D721Med (cell line): Measurements from ENCODE around the gene CDH4.

Experiments used
- DNase-seq: peaks from one replicate; pipeline ENCODE4 v3.0.0; 2011; ENCODE audit warnings: low spot score; ENCODE audit not compliant: insufficient read length
- FAIRE-seq: peaks from 2 replicates; lab custom pipeline; 2011; peaks lifted over from hg19 to GRCh38; lab: Jason Lieb, UNC
- CTCF ChIP-seq: IDR thresholded peaks from 2 replicates; pipeline ENCODE4 v1.5.1; 2012; ENCODE audit warnings: mild to moderate bottlenecking, control low read depth; ENCODE audit not compliant: insufficient read depth; ENCODE audit errors: missing control alignments

CDH4 gene

GRCh38 chr20:61896058-61896961 is 644.2 kb downstream of the CDH4 start:
- peak; percentile 63 for DNase-seq
- FAIRE-seq = no peak
- peak; percentile 63 for TF ChIP-seq CTCF

DNA sequence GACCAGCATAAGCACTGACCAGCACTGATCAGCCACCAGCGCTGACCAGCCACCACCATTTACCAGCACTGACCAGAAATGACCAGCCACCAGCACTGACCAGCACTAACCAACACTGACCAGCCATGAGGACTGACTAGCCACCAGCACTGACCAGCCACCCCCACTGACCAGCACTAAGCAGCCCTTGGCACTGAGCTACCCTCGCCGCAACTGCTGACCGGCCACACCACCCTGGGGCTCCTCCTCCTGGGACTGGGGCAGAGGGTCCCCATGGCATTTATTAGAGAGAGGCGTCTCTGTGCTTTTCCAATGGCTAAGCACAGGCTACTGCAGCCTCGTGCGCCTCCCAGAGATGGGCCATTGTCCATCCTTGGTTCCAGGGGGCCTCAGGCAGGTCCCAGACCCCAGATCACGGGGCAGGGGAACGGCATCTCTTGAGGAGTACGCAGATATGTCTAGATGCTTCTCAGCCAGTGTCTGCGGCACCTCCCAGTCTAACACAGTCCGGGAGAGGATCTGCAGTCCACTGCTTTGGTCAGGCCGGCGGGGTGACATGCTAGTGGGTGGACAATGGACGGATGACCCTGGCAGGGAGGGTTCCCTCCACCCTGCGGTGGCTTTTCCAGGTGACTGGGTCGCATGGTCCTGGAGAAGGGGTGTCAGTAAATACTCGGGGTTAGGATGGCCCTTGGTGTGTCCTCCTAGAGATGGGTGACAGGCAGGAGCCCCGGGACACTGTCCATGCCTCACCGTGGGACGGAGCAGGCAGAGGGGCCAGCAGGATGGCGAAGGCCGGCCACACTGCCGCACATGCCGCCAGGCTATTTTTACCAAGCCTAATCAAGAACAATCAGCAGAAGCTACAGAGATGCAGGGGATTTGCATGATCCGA is 645.6 kb downstream of the CDH4 start:
- TF ChIP-seq CTCF = no peak
- DNase-seq (no peak), FAIRE-seq (no peak)

- no peak for TF ChIP-seq CTCF
- no peak for FAIRE-seq
- DNase-seq = no peak
Observed at GRCh38 chr20:61898405-61898804, 646.3 kb downstream of the CDH4 start.

GRCh38 chr20:61900011-61900944 is 648.2 kb downstream of the CDH4 start:
- FAIRE-seq (no peak), DNase-seq (no peak)
- no peak for TF ChIP-seq CTCF

GRCh38 chr20:61900945-61901293 is 648.9 kb downstream of the CDH4 start:
- DNase-seq (no peak), FAIRE-seq (no peak)
- no peak for TF ChIP-seq CTCF

- DNase-seq (no peak), FAIRE-seq (no peak)
- TF ChIP-seq CTCF = no peak
Observed at GRCh38 chr20:61901392-61902220, 649.5 kb downstream of the CDH4 start.
